Subcutaneous abdominal adipose tissue (tissue), 5 donors: Measurements from ENCODE around the gene KCTD15.

ENCODE experiments used
- H3K27ac ChIP-seq: one replicate; pipeline ENCODE4 v1.7.0; 2013; ENCODE audit warnings: low read depth, mild to moderate bottlenecking, inconsistent platforms, low read length, moderate library complexity
- H3K27me3 ChIP-seq, 5 donors: one replicate each; pipeline ENCODE4 v1.7.0; 2013; ENCODE audit warnings: low read length in 5 of 5, inconsistent platforms in 1 of 5; ENCODE audit not compliant: control insufficient read depth in 5 of 5, insufficient read depth in 4 of 5
- H3K36me3 ChIP-seq, 5 donors: one replicate each; pipeline ENCODE4 v1.7.0; 2013; ENCODE audit warnings: low read length in 5 of 5; ENCODE audit not compliant: control insufficient read depth in 5 of 5, insufficient read depth in 5 of 5
- H3K4me1 ChIP-seq, 5 donors: one replicate each; pipeline ENCODE4 v1.7.0; 2013; ENCODE audit warnings: low read length in 5 of 5, mild to moderate bottlenecking in 3 of 5, moderate library complexity in 1 of 5; ENCODE audit not compliant: control insufficient read depth in 5 of 5, insufficient read depth in 5 of 5
- H3K4me3 ChIP-seq, 5 donors: one replicate each; pipeline ENCODE4 v1.7.0; 2013; ENCODE audit warnings: low read length in 5 of 5, low read depth in 1 of 5
- H3K9ac ChIP-seq, 5 donors: one replicate each; pipeline ENCODE4 v1.7.0; 2013; ENCODE audit warnings: low read length in 5 of 5, mild to moderate bottlenecking in 4 of 5, moderate library complexity in 3 of 5
- H3K9me3 ChIP-seq, 5 donors: one replicate each; pipeline ENCODE4 v1.7.0; 2013; ENCODE audit warnings: low read length in 5 of 5; ENCODE audit not compliant: control insufficient read depth in 5 of 5
- donor health status: healthy.
- donor health status: healthy.
- donor health status: healthy.
- donor health status: healthy.
- donor health status: healthy.

The KCTD15 gene

DNA sequence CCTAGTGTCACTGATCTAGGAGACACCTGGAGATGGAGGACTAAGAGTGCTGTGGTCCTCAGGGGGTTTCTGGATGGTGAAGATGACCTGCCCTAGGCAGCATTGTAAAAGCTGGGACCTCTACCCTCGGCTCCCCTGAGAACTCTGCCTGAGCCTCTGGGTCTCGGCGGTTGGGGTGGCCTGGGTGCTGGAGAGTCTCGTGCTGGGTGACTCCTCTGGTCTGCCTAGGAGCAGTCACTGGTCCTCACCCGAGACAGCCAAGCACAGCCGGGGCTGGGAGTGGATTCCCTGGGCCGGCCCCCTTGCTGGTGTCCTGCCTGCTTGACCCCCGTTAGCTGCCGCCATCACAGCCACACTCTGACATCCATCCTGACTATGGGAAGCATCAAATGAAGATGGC lies 6.7 kb downstream of the KCTD15 start:
- Histone ChIP-seq H3K9ac (no peak overlapping the region), H3K36me3 (peaks cover 0 to 52% (median 23%) of the 10 kb centered on the region in 5 donors), H3K27ac (no peak overlapping the region)

GRCh38 chr19:33804021-33804799 lies 7.5 kb downstream of the KCTD15 start:
- H3K4me1 ChIP-seq, result peaks cover 0 to 17% (median 0%) of the 10 kb centered on the region in 5 donors
- H3K27ac ChIP-seq, result no peak overlapping the region
- peaks cover 0 to 52% (median 23%) of the 10 kb centered on the region in 5 donors for H3K36me3 ChIP-seq
- no peak overlapping the region for H3K4me3 ChIP-seq
- H3K9ac ChIP-seq, result no peak overlapping the region
- peaks cover 0 to 5% (median 0%) of the 10 kb centered on the region in 5 donors for H3K27me3 ChIP-seq
- no peaks in the 10 kb centered on the region for H3K9me3 ChIP-seq

More for the DNA sequence above, 6.7 kb downstream of the KCTD15 start:
- Histone ChIP-seq H3K9me3 (no peaks in the 10 kb centered on the region), H3K4me3 (no peak overlapping the region), H3K4me1 (peaks cover 0 to 22% (median 1%) of the 10 kb centered on the region in 5 donors), H3K27me3 (peaks cover 0 to 8% (median 2%) of the 10 kb centered on the region in 5 donors)

- H3K36me3 ChIP-seq, result peaks cover 0 to 52% (median 23%) of the 10 kb centered on the region in 5 donors
- H3K27me3 ChIP-seq, result peaks cover 0 to 5% (median 0%) of the 10 kb centered on the region in 5 donors
- H3K27ac ChIP-seq, result no peak overlapping the region
- no peaks in the 10 kb centered on the region for H3K9me3 ChIP-seq
- H3K9ac ChIP-seq, result no peak overlapping the region
- H3K4me3 ChIP-seq, result no peak overlapping the region
- peaks cover 0 to 14% (median 0%) of the 10 kb centered on the region in 5 donors for H3K4me1 ChIP-seq
Measured at GRCh38 chr19:33805313-33805712, 8.6 kb downstream of the KCTD15 start.

DNA sequence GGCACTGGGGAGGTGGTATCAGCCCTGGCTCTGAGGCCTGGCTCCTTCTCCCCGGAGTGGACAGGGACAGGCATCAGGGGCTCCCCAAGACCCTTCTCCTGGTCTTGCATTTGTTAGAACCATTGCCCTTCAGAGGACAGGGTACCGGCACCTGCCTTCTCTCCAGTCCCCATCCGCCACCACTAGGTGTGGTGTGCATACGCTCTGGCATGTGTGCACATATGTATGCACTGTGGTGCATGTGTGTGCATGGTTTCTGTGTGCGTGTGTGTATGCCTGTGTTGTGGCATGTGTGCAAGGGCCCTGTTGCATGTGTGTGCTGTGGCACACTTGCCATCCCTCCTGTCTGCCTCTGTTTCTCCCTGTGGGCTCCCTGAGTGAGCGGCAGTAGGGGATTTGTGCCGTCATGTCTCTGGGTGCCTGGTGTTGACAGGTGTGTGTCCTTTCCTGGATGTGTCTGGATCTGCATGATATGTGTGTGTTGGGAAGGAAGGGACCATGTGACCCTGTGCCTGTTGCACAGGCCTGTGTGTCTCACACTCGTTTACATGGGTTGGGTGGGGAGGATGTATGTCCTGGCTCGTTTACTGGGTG lies 9.3 kb downstream of the KCTD15 start:
- H3K9ac ChIP-seq, result no peak overlapping the region
- H3K9me3 ChIP-seq, result no peaks in the 10 kb centered on the region
- H3K36me3 ChIP-seq, result peaks cover 0 to 50% (median 22%) of the 10 kb centered on the region in 5 donors
- peaks cover 0 to 14% (median 0%) of the 10 kb centered on the region in 5 donors for H3K4me1 ChIP-seq
- H3K4me3 ChIP-seq, result no peak overlapping the region
- H3K27me3 ChIP-seq, result peaks cover 0 to 4% (median 0%) of the 10 kb centered on the region in 5 donors
- H3K27ac ChIP-seq, result no peak overlapping the region

- H3K4me3 ChIP-seq, result no peak overlapping the region
- H3K27ac ChIP-seq, result no peak overlapping the region
- H3K36me3 ChIP-seq, result peaks cover 0 to 47% (median 17%) of the 10 kb centered on the region in 5 donors
- no peaks in the 10 kb centered on the region for H3K27me3 ChIP-seq
- H3K4me1 ChIP-seq, result peaks cover 0 to 14% (median 0%) of the 10 kb centered on the region in 5 donors
- no peaks in the 10 kb centered on the region for H3K9me3 ChIP-seq
- H3K9ac ChIP-seq, result no peak overlapping the region
Measured at GRCh38 chr19:33806434-33806881, 9.8 kb downstream of the KCTD15 start.

- Histone ChIP-seq H3K4me1 (peaks cover 0 to 9% (median 0%) of the 10 kb centered on the region in 5 donors), H3K27me3 (peaks cover 0 to 4% (median under 1%) of the 10 kb centered on the region in 5 donors), H3K27ac (no peak overlapping the region), H3K4me3 (no peak overlapping the region), H3K9me3 (no peaks in the 10 kb centered on the region), H3K36me3 (peaks cover 0 to 53% (median 22%) of the 10 kb centered on the region in 5 donors), H3K9ac (no peak overlapping the region)
Measured at GRCh38 chr19:33808399-33808798, 11.7 kb downstream of the KCTD15 start.

DNA sequence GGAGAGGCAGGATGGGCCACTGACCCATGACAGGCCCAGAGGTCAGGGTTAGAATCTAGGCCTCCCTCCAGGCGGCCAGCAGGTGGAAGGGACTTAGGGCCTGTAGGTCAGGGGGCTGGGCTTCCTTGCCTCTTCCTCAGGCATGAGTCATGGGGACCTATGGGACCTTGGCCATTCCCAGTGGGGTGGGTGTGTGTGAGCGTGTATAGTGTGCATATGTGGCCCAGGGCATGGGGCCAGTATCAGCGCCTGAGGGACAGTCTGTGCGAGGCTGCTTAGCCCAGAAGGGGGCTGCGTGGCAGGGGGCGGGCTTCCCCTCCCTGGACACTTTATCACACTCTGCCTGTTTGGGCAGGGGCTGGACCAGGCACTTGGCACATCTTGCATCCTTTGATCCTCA lies 13.3 kb downstream of the KCTD15 start:
- Histone ChIP-seq H3K4me1 (peaks cover 0 to 9% (median 0%) of the 10 kb centered on the region in 5 donors), H3K27ac (no peak overlapping the region), H3K36me3 (peaks cover 0 to 44% (median 16%) of the 10 kb centered on the region in 5 donors), H3K9me3 (no peaks in the 10 kb centered on the region), H3K4me3 (no peak overlapping the region), H3K27me3 (peaks cover 0 to 8% (median 2%) of the 10 kb centered on the region in 5 donors), H3K9ac (no peak overlapping the region)

DNA sequence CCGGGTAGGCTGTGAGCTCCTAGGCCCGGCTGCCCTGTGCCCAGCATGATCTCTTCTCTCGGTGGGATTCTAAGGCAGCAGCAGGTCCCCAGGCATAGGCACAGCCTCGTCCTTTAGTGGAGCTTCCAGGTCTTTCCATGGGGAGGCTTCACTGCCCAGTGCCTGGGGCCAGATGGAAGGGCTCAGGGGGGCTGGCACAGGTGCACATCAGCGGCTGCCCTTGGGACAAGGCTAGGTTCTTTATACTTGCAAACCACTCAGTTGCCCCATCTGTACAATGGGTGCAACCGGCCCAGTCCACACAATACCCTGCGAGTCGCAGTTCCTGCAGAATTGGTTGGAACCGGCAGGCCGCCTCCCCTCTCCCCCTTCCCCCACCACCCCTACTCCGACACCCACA lies 14.2 kb downstream of the KCTD15 start:
- Histone ChIP-seq H3K4me1 (peaks cover 0 to 5% (median 0%) of the 10 kb centered on the region in 5 donors), H3K36me3 (peaks cover 0 to 38% (median 16%) of the 10 kb centered on the region in 5 donors), H3K4me3 (no peak overlapping the region), H3K9ac (no peak overlapping the region), H3K9me3 (no peaks in the 10 kb centered on the region), H3K27me3 (peaks cover 0 to 8% (median 2%) of the 10 kb centered on the region in 5 donors), H3K27ac (no peak overlapping the region)

- Histone ChIP-seq H3K4me1 (peaks cover 0 to 1% (median 0%) of the 10 kb centered on the region in 5 donors), H3K9me3 (no peaks in the 10 kb centered on the region), H3K9ac (no peak overlapping the region), H3K27me3 (peaks cover 0 to 8% (median 2%) of the 10 kb centered on the region in 5 donors), H3K36me3 (peaks cover 0 to 36% (median 16%) of the 10 kb centered on the region in 5 donors), H3K27ac (no peak overlapping the region), H3K4me3 (no peak overlapping the region)
Measured at GRCh38 chr19:33811246-33811645, 14.6 kb downstream of the KCTD15 start.
